Inflammatory macrophage treated with lipopolysaccharide for 1 hour (primary cell): ENCODE results near the gene TTN.
A peak's percentile ranks its signal among the peaks of the same experiment; 100 is the strongest.
"Not testable (repeated sequence)": the region's sequence is repeated elsewhere in the genome, so short reads cannot be mapped to it uniquely, and the experiment has no call there.

Source experiments
- DNase-seq, 2 donors: peaks; one replicate each; pipeline ENCODE4 v3.0.0-alpha.2; 2020 to 2022

The TTN gene

DNA sequence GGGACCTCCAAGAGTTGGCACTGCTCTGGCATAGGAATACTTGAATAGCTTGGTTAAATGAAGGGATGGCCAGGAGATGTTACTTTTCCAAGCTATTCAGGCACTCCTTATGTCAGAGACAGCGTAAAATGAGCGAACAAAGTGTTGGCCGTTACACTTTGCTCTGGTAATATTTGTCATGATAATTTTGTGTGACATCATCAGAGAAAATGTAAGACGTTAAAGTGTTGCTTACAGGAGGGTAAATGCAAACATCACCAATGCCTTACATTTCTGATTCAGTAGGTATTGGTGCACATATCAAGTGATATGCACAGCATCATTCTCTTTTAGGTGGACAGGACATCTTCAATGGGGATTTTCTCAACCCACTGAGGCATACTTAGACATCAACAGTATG is 281.0 kb downstream of the TTN start:
- DNase-seq, result no peak

- not testable (repeated sequence) for DNase-seq
These were observed 281.8 kb downstream of the TTN start for GRCh38 chr2:178525460-178525859.

- DNase-seq, result not testable (repeated sequence)
These were observed 282.2 kb downstream of the TTN start for GRCh38 chr2:178525010-178525409.

DNA sequence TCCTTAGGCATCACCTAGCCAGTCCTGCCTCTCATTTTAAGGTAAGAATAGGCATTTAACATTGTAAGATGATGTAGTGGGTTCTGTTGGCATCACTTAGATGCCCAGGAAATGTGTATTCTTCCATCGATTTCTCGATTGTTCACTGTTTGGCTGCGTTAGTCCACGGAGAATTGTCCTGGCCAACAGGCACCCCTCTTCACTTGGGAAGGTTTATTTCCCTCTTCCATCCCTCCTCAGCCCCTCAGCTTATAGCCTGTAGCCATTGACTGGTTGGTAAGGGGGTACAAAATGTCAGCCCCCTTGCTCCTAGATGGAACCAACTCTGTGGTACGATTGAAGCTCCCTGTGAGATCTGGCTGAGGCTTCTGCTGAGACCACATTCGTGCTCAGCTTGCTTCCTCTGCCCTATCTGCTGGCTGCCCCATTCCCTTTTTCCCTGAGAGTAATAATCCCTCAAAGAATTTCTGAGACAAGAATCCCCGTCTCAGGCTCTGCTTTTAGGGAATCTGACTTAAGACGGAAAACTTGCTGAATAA is 283.6 kb downstream of the TTN start:
- no peak for DNase-seq

GRCh38 chr2:178522950-178523595 is 284.1 kb downstream of the TTN start:
- peak; percentile 81 to 86 for DNase-seq

- DNase-seq, result no peak
These were observed 285.7 kb downstream of the TTN start for GRCh38 chr2:178521304-178522150.

- DNase-seq, result no peak
These were observed 289.7 kb downstream of the TTN start for GRCh38 chr2:178517496-178517895.

DNA sequence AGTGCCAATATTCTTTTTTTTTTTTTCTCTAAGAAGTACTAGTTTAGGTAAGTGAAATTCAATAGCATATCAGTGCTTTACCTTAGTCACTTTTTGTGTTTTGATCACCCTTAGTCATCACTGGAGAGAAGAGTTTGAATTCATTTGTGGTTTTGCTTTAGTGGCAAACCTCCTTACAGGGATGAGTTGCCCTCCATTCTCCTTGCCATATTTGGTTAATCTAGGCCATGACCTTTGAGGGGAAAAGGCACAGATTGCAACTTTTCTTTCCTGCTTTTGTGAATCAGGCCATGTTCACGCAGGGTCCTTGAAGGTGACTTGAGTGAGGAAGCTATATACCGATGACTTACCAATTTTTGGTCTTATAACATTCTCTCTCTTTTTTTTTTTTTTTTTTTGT is 292.6 kb downstream of the TTN start:
- DNase-seq, result no peak

GRCh38 chr2:178513876-178514275 is 293.3 kb downstream of the TTN start:
- no peak for DNase-seq

DNA sequence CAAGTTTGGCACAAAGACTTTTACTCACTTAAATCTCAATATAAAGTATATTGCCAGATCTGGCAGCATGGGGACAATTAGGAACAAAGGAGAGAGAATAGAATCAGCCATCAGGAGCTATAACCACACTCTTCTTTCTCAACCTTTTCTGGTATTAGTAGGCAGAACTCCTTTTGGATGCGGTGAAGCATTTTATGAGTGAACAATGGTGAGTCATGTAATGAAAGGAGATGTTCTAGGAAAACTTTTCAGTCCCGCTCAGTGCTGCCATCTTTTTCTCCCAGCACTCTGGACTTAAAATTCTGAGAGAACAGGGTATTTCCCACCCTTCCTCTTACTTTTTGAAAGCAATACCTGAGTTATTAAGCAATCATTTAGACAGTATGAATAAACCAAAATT is 294.7 kb downstream of the TTN start:
- DNase-seq, result no peak

GRCh38 chr2:178510384-178510783 is 296.8 kb downstream of the TTN start:
- no peak for DNase-seq

DNA sequence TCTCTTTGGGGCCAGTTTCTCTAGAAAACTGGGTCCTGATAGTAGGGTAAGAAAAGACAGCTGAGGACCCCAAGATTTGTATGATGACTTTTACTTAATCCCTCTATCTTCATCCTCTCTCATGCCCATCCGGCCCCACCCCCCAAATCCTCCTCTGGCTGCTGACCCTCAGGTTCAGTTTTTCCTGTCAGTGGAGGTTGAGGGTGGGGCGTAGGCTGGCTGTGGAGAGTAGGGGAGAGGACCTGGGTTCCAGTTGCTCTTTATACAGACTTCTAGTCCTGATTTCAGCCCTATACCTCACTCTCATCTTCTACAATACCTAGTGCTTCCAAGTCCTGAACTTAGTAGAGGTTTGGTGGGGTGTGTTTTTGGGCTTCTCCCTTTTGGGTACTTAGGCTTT is 298.6 kb downstream of the TTN start:
- no peak for DNase-seq

DNA sequence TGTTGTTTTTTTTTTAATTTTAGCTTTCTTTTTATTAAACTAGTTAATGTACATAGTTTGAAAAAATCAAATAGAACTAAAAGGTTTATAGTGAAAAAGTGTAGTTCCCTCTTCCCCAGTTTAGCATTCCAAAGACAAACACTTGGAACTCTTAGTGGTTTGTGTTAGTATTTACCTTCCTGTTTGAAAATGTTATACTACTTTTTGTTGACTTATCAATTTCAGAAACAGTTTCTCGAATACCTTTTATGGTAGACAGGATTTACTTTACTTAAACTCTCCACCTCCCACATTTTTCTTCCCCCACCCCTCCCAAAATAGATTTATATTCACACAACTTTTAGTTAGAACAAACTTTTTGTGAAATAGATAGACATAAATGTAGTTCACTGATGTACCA is 300.3 kb downstream of the TTN start:
- no peak for DNase-seq

DNA sequence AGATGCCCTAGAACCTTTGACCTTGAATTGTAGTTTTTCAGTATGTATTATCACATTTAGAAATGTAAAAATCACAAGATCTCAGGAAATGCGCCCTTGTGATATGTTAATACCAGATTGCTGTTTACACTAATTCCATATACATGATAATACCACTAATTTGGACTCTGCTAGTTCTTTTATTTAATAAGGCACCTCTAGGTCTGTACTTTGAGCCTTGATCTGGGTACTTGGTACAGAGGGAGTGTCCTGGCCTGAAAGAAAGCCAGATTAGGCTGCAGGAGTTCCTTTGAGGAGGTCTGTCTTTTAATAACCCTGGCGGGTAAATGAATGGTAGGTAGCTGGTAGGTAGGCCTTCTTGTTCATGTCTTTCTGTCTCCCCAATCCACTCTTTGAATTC is 300.7 kb downstream of the TTN start:
- DNase-seq, result no peak

- DNase-seq, result peak; percentile 14 to 28
These were observed 301.1 kb downstream of the TTN start for GRCh38 chr2:178506101-178506500.

- DNase-seq, result no peak
These were observed 304.5 kb downstream of the TTN start for GRCh38 chr2:178502751-178503150.

GRCh38 chr2:178499640-178500039 is 307.6 kb downstream of the TTN start:
- DNase-seq, result no peak

GRCh38 chr2:178498137-178498536 is 309.1 kb downstream of the TTN start:
- no peak for DNase-seq

GRCh38 chr2:178496049-178496448 is 311.2 kb downstream of the TTN start:
- DNase-seq, result no peak

DNA sequence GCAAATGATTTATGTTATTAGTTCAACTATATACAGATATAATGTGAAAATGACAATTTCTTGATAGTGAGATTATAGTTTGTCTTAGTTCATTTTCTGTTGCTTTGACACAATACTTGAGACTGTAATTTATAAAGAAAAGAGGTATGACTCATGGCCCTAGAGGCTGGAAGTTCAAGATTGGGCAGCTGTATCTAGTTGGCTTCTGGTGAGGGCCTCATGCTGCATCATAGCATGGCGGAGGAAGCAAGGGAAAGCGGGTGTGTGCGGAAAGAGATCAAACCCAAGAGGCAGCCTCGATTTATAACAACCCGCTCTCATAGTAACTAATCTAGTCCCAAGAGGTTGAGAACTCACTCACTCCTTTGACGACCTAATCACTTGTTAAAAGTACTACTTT is 315.6 kb downstream of the TTN start:
- DNase-seq, result no peak

GRCh38 chr2:178485356-178485755 is 321.9 kb downstream of the TTN start:
- no peak for DNase-seq

- DNase-seq, result no peak
These were observed 322.8 kb downstream of the TTN start for GRCh38 chr2:178484245-178485041.

DNA sequence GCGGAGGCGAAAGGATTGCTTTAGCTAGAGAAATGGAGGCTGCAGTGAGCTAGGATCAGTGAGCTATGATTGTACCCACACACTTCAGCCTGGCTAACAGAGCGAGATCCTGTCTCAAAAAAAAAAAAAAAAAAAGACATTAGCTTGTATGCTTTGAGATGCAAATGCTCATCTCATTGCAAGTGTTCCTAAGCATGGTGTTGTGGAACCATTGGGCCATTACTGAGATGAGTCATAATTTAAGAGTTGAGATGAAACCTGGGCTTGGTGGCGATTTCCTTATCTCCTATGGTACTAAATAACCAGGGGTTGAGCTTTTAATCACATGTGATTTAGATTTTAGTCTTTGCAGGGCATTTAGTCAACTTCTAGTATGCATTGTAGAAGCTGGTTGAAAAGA is 324.8 kb downstream of the TTN start:
- no peak for DNase-seq
